HEK293 (cell line): ENCODE data around the gene FDXACB1.

Experiments
- CTCF ChIA-PET: fragments of 350-600 bp; formaldehyde crosslinking; extraction: SDS; loops from one replicate; lab custom pipeline; 2021; ENCODE audit warnings: antibody characterized with exemption; lab: Yijun Ruan, JAX
- POLR2A ChIA-PET: fragments of 300-600 bp; formaldehyde crosslinking; extraction: SDS; loops from one replicate; lab custom pipeline; 2020; ENCODE audit warnings: antibody characterized with exemption, inconsistent platforms; lab: Yijun Ruan, JAX
- H3K27ac ChIP-seq: fragments of 200-500 bp; sonication (Bioruptor generic); 2 replicates; pipeline ENCODE4 v1.5.1; 2014; ENCODE audit warnings: low read depth, low read length, control low read depth, inconsistent platforms; ENCODE audit errors: extremely low read depth
- H3K36me3 ChIP-seq, 2 experiments: fragments of 200-500 bp in 1 of 2; sonication (Bioruptor generic) in 1 of 2; 1 replicate in 1 of 2; 2 replicates in 1 of 2; pipeline ENCODE4 v1.5.1; 2014 to 2017; ENCODE audit warnings: inconsistent platforms in 2 of 2, low read length in 2 of 2; ENCODE audit not compliant: control insufficient read depth in 2 of 2, insufficient read depth in 1 of 2
- H3K4me1 ChIP-seq: fragments of 200-500 bp; sonication (Bioruptor generic); 2 replicates; pipeline ENCODE4 v1.5.1; 2014; ENCODE audit warnings: mild to moderate bottlenecking, low read length, inconsistent platforms; ENCODE audit not compliant: control insufficient read depth, insufficient read depth
- H3K4me3 ChIP-seq: 2 replicates; pipeline ENCODE4 v1.5.1; 2011; ENCODE audit warnings: low read depth, mild to moderate bottlenecking, control low read depth, low read length, moderate library complexity
- H3K9me3 ChIP-seq: fragments of 200-500 bp; sonication (Bioruptor generic); 2 replicates; pipeline ENCODE4 v1.5.1; 2014; ENCODE audit warnings: low read depth, low read length, inconsistent platforms; ENCODE audit not compliant: control insufficient read depth, insufficient read depth
- FEZF1 ChIP-seq: fragments of 450-650 bp; formaldehyde crosslinking; IDR thresholded peaks from 2 replicates; pipeline ENCODE4 v1.5.1; 2016; ENCODE audit warnings: missing biosample characterization, missing genetic modification characterization
- RBAK ChIP-seq: fragments of 450-650 bp; formaldehyde crosslinking; IDR thresholded peaks from 2 replicates; pipeline ENCODE4 v1.5.1; 2016; ENCODE audit warnings: missing biosample characterization, missing genetic modification characterization
- ZFP3 ChIP-seq: fragments of 450-650 bp; formaldehyde crosslinking; IDR thresholded peaks from 2 replicates; pipeline ENCODE4 v1.5.1; 2016; ENCODE audit warnings: low read depth, missing biosample characterization, missing genetic modification characterization
- ZFP41 ChIP-seq: fragments of 450-650 bp; formaldehyde crosslinking; IDR thresholded peaks from 2 replicates; pipeline ENCODE4 v1.5.1; 2016; ENCODE audit warnings: missing biosample characterization, missing genetic modification characterization, borderline replicate concordance
- ZNF112 ChIP-seq: fragments of 450-650 bp; formaldehyde crosslinking; IDR thresholded peaks from 2 replicates; pipeline ENCODE4 v1.5.0; 2017; ENCODE audit warnings: missing biosample characterization, missing genetic modification characterization
- ZNF121 ChIP-seq: fragments of 450-650 bp; formaldehyde crosslinking; IDR thresholded peaks from 2 replicates; pipeline ENCODE4 v1.5.1; 2016; ENCODE audit warnings: missing biosample characterization, missing genetic modification characterization
- ZNF239 ChIP-seq: fragments of 450-650 bp; formaldehyde crosslinking; IDR thresholded peaks from 2 replicates; pipeline ENCODE4 v1.5.1; 2016; ENCODE audit warnings: missing biosample characterization, missing genetic modification characterization
- ZNF341 ChIP-seq: fragments of 450-650 bp; formaldehyde crosslinking; IDR thresholded peaks from 2 replicates; pipeline ENCODE4; 2016; ENCODE audit warnings: low read depth, missing biosample characterization, missing genetic modification characterization
- ZNF514 ChIP-seq: fragments of 450-650 bp; formaldehyde crosslinking; IDR thresholded peaks from 2 replicates; pipeline ENCODE4 v1.5.1; 2016; ENCODE audit warnings: missing biosample characterization, missing genetic modification characterization
- ZNF600 ChIP-seq: fragments of 450-650 bp; formaldehyde crosslinking; IDR thresholded peaks from 2 replicates; pipeline ENCODE4 v1.5.1; 2016; ENCODE audit warnings: missing biosample characterization, missing genetic modification characterization
- ZNF624 ChIP-seq: fragments of 450-650 bp; formaldehyde crosslinking; IDR thresholded peaks from 2 replicates; pipeline ENCODE4 v1.5.1; 2017; ENCODE audit warnings: missing biosample characterization, missing genetic modification characterization
- ZNF747 ChIP-seq: fragments of 450-650 bp; formaldehyde crosslinking; IDR thresholded peaks from 2 replicates; pipeline ENCODE4 v1.5.1; 2016; ENCODE audit warnings: missing biosample characterization, missing genetic modification characterization
- TF ChIP-seq, protein P1 (sequence below): fragments of 450-650 bp; formaldehyde crosslinking; IDR thresholded peaks from 2 replicates; pipeline ENCODE4 v1.5.1; 2016; ENCODE audit warnings: missing biosample characterization, missing genetic modification characterization
- TF ChIP-seq, protein P2 (sequence below): fragments of 450-650 bp; formaldehyde crosslinking; IDR thresholded peaks from 2 replicates; pipeline ENCODE4 v1.5.1; 2017; ENCODE audit warnings: missing biosample characterization, missing genetic modification characterization
- TF ChIP-seq, protein P3 (sequence below): fragments of 450-650 bp; formaldehyde crosslinking; IDR thresholded peaks from 2 replicates; pipeline ENCODE4 v1.5.0; 2017; ENCODE audit warnings: missing biosample characterization, missing genetic modification characterization, borderline replicate concordance
- TF ChIP-seq, protein P4 (sequence below): fragments of 450-650 bp; formaldehyde crosslinking; IDR thresholded peaks from 2 replicates; pipeline ENCODE4 v1.5.1; 2017; ENCODE audit warnings: missing biosample characterization, missing genetic modification characterization

The FDXACB1 gene

DNA sequence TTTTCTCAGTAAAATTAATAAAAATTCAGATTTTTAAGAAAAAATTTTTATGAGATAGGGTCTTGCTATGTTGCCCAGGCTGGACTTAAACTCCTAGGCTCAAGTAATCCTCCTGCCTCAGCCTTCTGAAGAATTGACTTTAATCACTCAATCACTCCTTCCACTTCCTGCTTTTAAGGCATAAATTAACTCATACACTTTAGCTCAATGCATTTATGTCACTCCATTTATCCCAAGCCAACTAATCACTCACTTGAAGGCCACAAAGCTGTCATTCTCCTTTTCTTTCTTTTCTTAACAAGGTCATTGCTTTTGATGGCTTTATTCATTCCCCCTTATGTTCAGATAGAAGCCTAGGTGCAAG is 8.5 kb downstream of the FDXACB1 start:
- CTCF ChIA-PET, result interaction anchor here (0.6 to 2.8 kb wide), 7 partner anchors 9 to 410 kb away, joined by 3 to 17 read pairs (median 4); no protein-coding TSS in a partner anchor
- TF ChIP-seq ZNF239, result no peak
- peak; percentile 94 for TF ChIP-seq ZNF121
- TF ChIP-seq, protein P1, sequence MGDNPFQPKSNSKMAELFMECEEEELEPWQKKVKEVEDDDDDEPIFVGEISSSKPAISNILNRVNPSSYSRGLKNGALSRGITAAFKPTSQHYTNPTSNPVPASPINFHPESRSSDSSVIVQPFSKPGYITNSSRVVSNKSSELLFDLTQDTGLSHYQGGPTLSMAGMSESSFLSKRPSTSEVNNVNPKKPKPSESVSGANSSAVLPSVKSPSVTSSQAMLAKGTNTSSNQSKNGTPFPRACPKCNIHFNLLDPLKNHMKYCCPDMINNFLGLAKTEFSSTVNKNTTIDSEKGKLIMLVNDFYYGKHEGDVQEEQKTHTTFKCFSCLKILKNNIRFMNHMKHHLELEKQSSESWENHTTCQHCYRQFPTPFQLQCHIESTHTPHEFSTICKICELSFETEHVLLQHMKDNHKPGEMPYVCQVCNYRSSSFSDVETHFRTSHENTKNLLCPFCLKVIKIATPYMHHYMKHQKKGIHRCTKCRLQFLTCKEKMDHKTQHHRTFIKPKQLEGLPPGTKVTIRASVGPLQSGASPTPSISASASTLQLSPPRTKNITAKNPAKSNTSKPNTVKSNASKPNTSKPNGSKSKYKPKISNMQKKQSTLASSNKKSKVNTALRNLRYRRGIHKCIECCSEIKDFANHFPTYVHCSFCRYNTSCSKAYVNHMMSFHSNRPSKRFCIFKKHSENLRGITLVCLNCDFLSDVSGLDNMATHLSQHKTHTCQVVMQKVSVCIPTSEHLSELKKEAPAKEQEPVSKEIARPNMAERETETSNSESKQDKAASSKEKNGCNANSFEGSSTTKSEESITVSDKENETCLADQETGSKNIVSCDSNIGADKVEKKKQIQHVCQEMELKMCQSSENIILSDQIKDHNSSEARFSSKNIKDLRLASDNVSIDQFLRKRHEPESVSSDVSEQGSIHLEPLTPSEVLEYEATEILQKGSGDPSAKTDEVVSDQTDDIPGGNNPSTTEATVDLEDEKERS (tag by site-specific recombination), result no peak
- no peak for TF ChIP-seq ZNF341 (tag by site-specific recombination)
- TF ChIP-seq RBAK (tag by site-specific recombination), result no peak
- TF ChIP-seq ZNF600 (tag by site-specific recombination), result no peak
- no peak for TF ChIP-seq ZFP41 (tag by site-specific recombination)
- TF ChIP-seq, all 188 proteins: peak for 1

DNA sequence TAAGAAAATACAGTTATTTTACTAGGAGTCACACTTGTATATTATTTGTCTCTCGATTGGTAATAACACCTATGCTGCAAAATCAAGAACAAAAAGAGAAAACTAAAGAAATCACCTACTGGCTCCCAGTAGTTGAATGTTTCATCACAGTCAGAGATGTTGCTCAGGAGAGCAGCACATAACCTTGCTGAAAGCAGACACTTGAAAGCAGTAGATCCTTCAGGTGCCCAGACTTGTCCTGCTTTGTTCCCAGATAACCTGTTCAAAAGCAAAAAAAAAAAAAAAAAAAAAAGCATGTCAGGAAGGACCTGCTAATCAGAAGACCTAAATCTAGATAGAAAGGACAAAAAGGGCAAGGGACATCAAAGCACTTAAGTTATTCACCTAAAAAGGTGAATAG is 8.9 kb downstream of the FDXACB1 start:
- no peak overlapping the region for H3K4me3 ChIP-seq
- ChIA-PET CTCF (interaction anchor here (0.6 to 2.8 kb wide), 6 partner anchors 9 to 410 kb away, joined by 4 to 17 read pairs (median 4); no protein-coding TSS in a partner anchor), POLR2A (interaction anchor here (0.6 to 1.8 kb wide), 5 partner anchors 18 to 111 kb away, joined by 3 to 18 read pairs (median 3); no protein-coding TSS in a partner anchor)
- TF ChIP-seq ZNF624 (tag by site-specific recombination) (no peak), ZFP3 (tag by site-specific recombination) (no peak)
- TF ChIP-seq, protein P2, sequence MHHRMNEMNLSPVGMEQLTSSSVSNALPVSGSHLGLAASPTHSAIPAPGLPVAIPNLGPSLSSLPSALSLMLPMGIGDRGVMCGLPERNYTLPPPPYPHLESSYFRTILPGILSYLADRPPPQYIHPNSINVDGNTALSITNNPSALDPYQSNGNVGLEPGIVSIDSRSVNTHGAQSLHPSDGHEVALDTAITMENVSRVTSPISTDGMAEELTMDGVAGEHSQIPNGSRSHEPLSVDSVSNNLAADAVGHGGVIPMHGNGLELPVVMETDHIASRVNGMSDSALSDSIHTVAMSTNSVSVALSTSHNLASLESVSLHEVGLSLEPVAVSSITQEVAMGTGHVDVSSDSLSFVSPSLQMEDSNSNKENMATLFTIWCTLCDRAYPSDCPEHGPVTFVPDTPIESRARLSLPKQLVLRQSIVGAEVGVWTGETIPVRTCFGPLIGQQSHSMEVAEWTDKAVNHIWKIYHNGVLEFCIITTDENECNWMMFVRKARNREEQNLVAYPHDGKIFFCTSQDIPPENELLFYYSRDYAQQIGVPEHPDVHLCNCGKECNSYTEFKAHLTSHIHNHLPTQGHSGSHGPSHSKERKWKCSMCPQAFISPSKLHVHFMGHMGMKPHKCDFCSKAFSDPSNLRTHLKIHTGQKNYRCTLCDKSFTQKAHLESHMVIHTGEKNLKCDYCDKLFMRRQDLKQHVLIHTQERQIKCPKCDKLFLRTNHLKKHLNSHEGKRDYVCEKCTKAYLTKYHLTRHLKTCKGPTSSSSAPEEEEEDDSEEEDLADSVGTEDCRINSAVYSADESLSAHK (tag by site-specific recombination), result no peak
- H3K9me3 ChIP-seq, result no peaks in the 10 kb centered on the region
- no peaks in the 10 kb centered on the region for H3K4me1 ChIP-seq
- no peak overlapping the region for H3K27ac ChIP-seq
- peaks cover 15 to 41% of the 10 kb centered on the region in 2 experiments; a peak in 2 of 3 replicates for H3K36me3 ChIP-seq

More for the DNA sequence above, 8.5 kb downstream of the FDXACB1 start:
- POLR2A ChIA-PET, result interaction anchor here (0.6 to 1.8 kb wide), 8 partner anchors 19 to 214 kb away, joined by 3 to 18 read pairs (median 4); no protein-coding TSS in a partner anchor
- H3K4me3 ChIP-seq, result peak overlapping the region; percentile 89
- H3K9me3 ChIP-seq, result no peaks in the 10 kb centered on the region
- H3K27ac ChIP-seq, result 0 out of 2 replicates have a peak overlapping the region, but pooled peaks have one; percentile 66
- peaks cover 13 to 42% of the 10 kb centered on the region in 2 experiments; a peak in 2 of 3 replicates for H3K36me3 ChIP-seq
- no peaks in the 10 kb centered on the region for H3K4me1 ChIP-seq

DNA sequence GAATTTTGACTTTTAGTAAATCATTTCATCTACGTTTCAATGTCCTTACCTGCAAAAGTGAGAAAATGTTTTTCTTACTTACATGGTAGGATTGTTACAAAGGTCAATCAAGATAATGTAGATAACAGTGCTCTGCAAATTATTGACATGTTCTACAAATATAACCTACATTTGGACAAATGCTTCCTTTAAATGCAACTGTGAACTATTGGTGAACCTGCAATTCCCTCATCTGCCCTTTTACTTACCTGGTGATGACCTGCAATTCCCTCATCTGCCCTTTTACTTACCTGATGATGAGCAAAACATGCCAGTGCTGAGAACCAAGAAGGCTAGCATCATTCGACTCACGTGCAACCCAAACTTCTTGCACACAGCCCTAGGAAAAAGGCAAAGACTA is 18.7 kb downstream of the FDXACB1 start:
- Histone ChIP-seq H3K27ac (no peak overlapping the region), H3K4me1 (no peaks in the 10 kb centered on the region), H3K9me3 (no peaks in the 10 kb centered on the region), H3K36me3 (peaks cover 6 to 71% of the 10 kb centered on the region in 2 experiments), H3K4me3 (no peak overlapping the region)
- ChIA-PET POLR2A (no interaction called here), CTCF (interaction anchor here (1.1 kb wide), 1 partner anchor 14 kb away, joined by 3 read pairs; no protein-coding TSS in a partner anchor)
- TF ChIP-seq ZNF747 (tag by site-specific recombination) (no peak), ZNF514 (tag by site-specific recombination) (no peak), FEZF1 (tag by site-specific recombination) (no peak), ZNF112 (tag by site-specific recombination) (no peak)
- TF ChIP-seq, protein P3, sequence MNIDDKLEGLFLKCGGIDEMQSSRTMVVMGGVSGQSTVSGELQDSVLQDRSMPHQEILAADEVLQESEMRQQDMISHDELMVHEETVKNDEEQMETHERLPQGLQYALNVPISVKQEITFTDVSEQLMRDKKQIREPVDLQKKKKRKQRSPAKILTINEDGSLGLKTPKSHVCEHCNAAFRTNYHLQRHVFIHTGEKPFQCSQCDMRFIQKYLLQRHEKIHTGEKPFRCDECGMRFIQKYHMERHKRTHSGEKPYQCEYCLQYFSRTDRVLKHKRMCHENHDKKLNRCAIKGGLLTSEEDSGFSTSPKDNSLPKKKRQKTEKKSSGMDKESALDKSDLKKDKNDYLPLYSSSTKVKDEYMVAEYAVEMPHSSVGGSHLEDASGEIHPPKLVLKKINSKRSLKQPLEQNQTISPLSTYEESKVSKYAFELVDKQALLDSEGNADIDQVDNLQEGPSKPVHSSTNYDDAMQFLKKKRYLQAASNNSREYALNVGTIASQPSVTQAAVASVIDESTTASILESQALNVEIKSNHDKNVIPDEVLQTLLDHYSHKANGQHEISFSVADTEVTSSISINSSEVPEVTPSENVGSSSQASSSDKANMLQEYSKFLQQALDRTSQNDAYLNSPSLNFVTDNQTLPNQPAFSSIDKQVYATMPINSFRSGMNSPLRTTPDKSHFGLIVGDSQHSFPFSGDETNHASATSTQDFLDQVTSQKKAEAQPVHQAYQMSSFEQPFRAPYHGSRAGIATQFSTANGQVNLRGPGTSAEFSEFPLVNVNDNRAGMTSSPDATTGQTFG (tag by site-specific recombination), result no peak
- TF ChIP-seq, protein P1 (tag by site-specific recombination), result no peak
- TF ChIP-seq, protein P4, sequence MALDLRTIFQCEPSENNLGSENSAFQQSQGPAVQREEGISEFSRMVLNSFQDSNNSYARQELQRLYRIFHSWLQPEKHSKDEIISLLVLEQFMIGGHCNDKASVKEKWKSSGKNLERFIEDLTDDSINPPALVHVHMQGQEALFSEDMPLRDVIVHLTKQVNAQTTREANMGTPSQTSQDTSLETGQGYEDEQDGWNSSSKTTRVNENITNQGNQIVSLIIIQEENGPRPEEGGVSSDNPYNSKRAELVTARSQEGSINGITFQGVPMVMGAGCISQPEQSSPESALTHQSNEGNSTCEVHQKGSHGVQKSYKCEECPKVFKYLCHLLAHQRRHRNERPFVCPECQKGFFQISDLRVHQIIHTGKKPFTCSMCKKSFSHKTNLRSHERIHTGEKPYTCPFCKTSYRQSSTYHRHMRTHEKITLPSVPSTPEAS, result no peak
